Vagina (tissue), 2 donors: Measurements from ENCODE around the gene ZNF423. TPM values are rescaled to one million over a fixed set of nuclear protein-coding genes. Genes with fewer than 3 reads are reported as not detected.

ENCODE experiments used
- DNase-seq, 2 donors: peaks; one replicate each; pipeline ENCODE4 v3.0.0-alpha.2; 2017; ENCODE audit errors: extremely low spot score in 2 of 2
- H3K27ac ChIP-seq: fragments of 200-600 bp; sonication (generic); one replicate; pipeline ENCODE4 v1.5.1; 2019
- H3K27me3 ChIP-seq: fragments of 200-600 bp; sonication (generic); one replicate; pipeline ENCODE4 v1.5.1; 2019
- H3K36me3 ChIP-seq, 2 donors: fragments of 200-600 bp; sonication (generic); one replicate each; pipeline ENCODE4 v1.5.1; 2017 to 2019
- H3K4me1 ChIP-seq: fragments of 200-600 bp; sonication (generic); one replicate; pipeline ENCODE4 v1.5.1; 2019
- H3K4me3 ChIP-seq, 2 donors: fragments of 200-600 bp; sonication (generic); 1 replicate in 1 of 2; 2 replicates in 1 of 2; pipeline ENCODE4 v1.5.1; 2016 to 2019
- H3K9me3 ChIP-seq: fragments of 200-600 bp; sonication (generic); one replicate; pipeline ENCODE4 v1.5.1; 2019
- POLR2A ChIP-seq, 2 donors: fragments of 450-650 bp; IDR thresholded peaks; one replicate each; pipeline ENCODE4 v1.6.1; 2017; ENCODE audit warnings: antibody characterized with exemption in 2 of 2, mild to moderate bottlenecking in 2 of 2, moderate library complexity in 2 of 2
- POLR2AphosphoS5 ChIP-seq, 2 donors: sonication (generic); formaldehyde crosslinking; IDR thresholded peaks; one replicate each; pipeline ENCODE4 v1.9.0; 2017; ENCODE audit warnings: antibody characterized with exemption in 2 of 2, mild to moderate bottlenecking in 2 of 2, low read depth in 1 of 2; ENCODE audit not compliant: insufficient read depth in 1 of 2
- intact Hi-C: fragments of 100-400 bp; cut with DNase I; formaldehyde crosslinking; loops from one replicate; pipeline ENCODE4 v1.15.1; 2023
- total RNA-seq: library from RNA; depleted of rRNA; stranded (reverse); fragments of >200 nt; gene quantifications from one replicate; pipeline ENCODE4 v1.2.3, GENCODE V29; 2016
- TF ChIP-seq, protein P1 (sequence below), 3 experiments: fragments of 450-650 bp in 2 of 3; fragments of 200-600 bp in 1 of 3; sonication (generic) in 1 of 3; IDR thresholded peaks; one replicate each; pipeline ENCODE4 v1.5.1; 2017 to 2019; ENCODE audit warnings: antibody characterized with exemption in 3 of 3, mild to moderate bottlenecking in 2 of 3, moderate library complexity in 2 of 3

ZNF423 gene
- total RNA-seq, 1 donor from 2014 or later = 10.3 TPM

DNA sequence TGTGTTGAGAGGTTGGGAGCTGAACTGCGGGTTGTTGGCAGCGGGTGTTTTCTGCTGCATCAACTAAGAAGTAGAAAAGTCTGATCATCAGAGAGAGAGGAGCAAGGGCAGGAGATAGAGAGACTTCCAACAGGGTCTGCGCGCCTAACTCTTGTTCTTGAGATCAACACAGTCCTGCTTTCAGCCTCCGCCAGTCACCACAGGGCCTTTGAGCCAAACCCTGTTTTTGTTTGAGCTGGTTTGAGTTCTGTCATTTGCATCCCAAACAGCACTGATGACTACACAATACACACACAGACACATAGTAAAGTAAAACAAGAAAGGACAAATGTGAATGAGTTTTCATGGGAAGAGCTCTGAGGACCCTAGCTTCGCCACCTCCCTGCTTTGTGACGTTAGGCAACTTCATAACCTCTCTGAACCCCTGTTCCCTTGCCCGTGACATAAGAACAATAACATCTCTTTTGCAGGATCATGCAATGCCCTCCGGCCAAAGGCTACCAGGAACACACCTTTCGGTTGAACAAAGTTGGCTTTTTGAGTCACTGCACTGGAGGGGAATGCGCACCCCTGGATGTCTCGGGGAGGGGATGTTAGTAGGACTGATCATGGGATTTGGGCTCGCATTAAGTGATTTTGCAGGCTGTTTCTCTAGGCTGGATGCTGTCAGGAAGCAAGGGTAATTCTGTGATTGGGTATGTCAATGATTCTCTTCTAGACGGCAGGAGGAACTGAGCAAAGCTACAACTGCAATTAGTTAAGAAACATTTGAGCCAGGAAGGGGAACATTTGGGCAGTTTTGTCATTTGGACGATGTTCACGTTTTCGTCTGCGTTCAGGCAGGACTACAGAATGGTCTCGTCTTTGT, 390.0 kb downstream of the ZNF423 start:
- no peak overlapping the region for H3K4me3 ChIP-seq
- no peaks in the 10 kb centered on the region for H3K27me3 ChIP-seq
- peaks cover 7% of the 10 kb centered on the region for H3K4me1 ChIP-seq
- H3K36me3 ChIP-seq = no peaks in the 10 kb centered on the region
- H3K9me3 ChIP-seq = no peaks in the 10 kb centered on the region
- H3K27ac ChIP-seq = no peak overlapping the region
- peak in 1 of 2 donors; percentile 61 for DNase-seq
- intact Hi-C loops = no loop called here
- TF ChIP-seq POLR2A (IDR thresholded peaks at IDR 0.05) = no peak

DNA sequence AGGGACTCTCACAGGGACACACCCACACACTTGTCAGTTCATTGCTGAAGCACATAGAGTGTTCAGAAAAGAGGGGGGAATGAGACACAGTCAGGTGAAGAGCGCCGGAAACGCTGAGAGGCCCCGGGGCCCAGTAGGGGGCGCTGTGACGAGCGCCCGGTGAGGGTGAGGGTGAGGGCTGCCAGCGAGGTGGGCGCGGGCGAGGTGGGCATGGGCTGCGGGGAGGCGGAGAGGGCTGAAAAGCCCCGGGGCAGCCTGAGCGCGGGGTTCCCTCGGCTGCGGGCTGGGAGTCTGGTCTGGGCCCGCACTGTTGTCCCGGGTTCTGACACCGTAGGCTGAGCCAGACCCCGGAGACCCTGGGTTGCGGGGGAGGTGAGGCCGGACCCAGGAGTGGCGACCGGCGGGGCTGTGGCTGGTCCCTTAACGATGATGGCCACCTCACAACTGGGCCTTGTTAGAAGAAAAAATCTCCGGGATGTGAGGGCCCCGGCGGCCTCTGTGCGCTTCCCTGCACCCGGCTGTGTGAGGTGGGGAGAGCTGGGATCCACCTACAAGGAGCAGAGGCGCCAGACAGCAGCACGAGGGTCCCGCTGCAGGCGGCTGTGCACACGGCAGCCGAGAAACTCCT, 390.9 kb downstream of the ZNF423 start:
- intact Hi-C loops = no loop called here
- no peaks in the 10 kb centered on the region for H3K36me3 ChIP-seq
- TF ChIP-seq, protein P1, sequence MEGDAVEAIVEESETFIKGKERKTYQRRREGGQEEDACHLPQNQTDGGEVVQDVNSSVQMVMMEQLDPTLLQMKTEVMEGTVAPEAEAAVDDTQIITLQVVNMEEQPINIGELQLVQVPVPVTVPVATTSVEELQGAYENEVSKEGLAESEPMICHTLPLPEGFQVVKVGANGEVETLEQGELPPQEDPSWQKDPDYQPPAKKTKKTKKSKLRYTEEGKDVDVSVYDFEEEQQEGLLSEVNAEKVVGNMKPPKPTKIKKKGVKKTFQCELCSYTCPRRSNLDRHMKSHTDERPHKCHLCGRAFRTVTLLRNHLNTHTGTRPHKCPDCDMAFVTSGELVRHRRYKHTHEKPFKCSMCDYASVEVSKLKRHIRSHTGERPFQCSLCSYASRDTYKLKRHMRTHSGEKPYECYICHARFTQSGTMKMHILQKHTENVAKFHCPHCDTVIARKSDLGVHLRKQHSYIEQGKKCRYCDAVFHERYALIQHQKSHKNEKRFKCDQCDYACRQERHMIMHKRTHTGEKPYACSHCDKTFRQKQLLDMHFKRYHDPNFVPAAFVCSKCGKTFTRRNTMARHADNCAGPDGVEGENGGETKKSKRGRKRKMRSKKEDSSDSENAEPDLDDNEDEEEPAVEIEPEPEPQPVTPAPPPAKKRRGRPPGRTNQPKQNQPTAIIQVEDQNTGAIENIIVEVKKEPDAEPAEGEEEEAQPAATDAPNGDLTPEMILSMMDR (IDR thresholded peaks at IDR 0.05) = no peak
- TF ChIP-seq POLR2AphosphoS5 (IDR thresholded peaks at IDR 0.05; ENCODE audit: insufficient read depth in 1 of 2, low read depth in 1 of 2) (no peak), POLR2A (IDR thresholded peaks at IDR 0.05) (no peak)
- no peaks in the 10 kb centered on the region for H3K27me3 ChIP-seq
- no peak overlapping the region for H3K4me3 ChIP-seq
- peak in 1 of 2 donors; percentile 49 for DNase-seq
- H3K27ac ChIP-seq = no peak overlapping the region
- H3K9me3 ChIP-seq = no peaks in the 10 kb centered on the region
- peaks cover 7% of the 10 kb centered on the region for H3K4me1 ChIP-seq

DNA sequence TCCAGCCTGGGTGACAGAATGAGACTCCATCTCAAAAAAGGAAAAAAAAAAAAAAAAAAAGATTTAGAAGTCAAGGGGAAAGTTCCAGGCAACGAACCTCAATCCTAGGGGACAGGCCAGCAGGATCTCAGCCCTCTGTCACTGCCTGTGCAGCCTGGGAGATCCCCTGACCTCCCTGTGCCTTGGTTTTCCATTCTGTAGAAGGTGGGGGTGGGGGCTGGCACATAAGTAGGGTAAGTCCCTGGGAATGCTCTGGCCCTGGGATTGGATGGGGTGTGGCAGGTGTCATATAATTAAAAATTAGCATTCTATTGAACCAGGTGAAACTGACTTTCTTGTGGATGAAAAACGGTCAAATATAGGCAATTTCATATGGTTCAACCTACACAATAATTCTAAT, 391.8 kb downstream of the ZNF423 start:
- Histone ChIP-seq H3K27ac (no peak overlapping the region), H3K4me3 (no peak overlapping the region), H3K36me3 (no peaks in the 10 kb centered on the region), H3K27me3 (no peaks in the 10 kb centered on the region), H3K4me1 (peaks cover 7% of the 10 kb centered on the region), H3K9me3 (no peaks in the 10 kb centered on the region)
- DNase-seq = peak; percentile 7 to 77
- TF ChIP-seq, protein P1 (IDR thresholded peaks at IDR 0.05) = no peak
- no peak for TF ChIP-seq POLR2AphosphoS5 (IDR thresholded peaks at IDR 0.05; ENCODE audit: insufficient read depth in 1 of 2, low read depth in 1 of 2)
- no peak for TF ChIP-seq POLR2A (IDR thresholded peaks at IDR 0.05)
- intact Hi-C loops = no loop called here

DNA sequence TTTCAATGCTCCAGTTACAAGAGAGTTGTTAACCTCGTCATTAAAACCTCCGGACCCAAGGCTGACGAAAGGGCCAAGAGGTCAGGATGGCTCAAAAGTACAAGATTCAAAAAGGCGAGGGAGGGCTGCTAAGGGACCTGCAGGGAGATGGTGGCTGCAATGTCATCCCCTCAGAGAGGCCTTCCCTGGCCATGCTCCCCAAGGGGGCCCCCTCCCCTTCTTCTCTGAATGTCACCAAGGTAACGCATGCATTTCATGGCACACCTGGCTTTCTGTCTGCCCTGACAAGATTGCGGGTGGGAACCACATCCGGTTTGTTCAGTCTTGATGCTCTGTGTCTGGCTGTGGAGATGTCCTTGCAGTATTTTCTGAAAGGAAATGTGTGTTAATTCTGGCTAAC, 392.4 kb downstream of the ZNF423 start:
- peak in 1 of 2 donors; percentile 22 for DNase-seq
- intact Hi-C loops = no loop called here
- Histone ChIP-seq H3K4me1 (peaks cover 7% of the 10 kb centered on the region), H3K36me3 (no peaks in the 10 kb centered on the region), H3K4me3 (no peak overlapping the region), H3K27ac (no peak overlapping the region), H3K27me3 (no peaks in the 10 kb centered on the region), H3K9me3 (no peaks in the 10 kb centered on the region)
- TF ChIP-seq POLR2AphosphoS5 (IDR thresholded peaks at IDR 0.05; ENCODE audit: insufficient read depth in 1 of 2, low read depth in 1 of 2) = no peak
- TF ChIP-seq, protein P1 (IDR thresholded peaks at IDR 0.05) = no peak
- no peak for TF ChIP-seq POLR2A (IDR thresholded peaks at IDR 0.05)

DNA sequence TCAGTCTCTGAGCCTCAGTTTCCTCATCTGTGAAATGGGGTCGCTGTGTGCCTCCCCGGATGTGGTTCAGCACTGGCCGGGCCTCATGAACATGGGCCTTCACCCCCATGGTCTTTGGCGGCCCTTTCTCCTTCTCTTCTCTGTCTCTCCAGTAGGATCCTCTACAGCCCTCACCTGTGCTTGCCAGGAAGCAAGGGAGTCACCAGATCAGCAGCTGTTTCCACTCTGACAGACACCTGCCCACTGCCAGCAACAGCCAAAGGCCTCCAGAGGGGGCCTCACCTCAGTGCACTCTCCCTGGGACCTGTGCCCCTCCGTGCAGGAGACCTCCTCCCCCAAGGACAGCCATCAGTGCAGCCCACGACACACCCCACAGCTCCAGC, 392.9 kb downstream of the ZNF423 start:
- Histone ChIP-seq H3K36me3 (no peaks in the 10 kb centered on the region), H3K4me1 (peaks cover 7% of the 10 kb centered on the region), H3K9me3 (no peaks in the 10 kb centered on the region), H3K27ac (no peak overlapping the region), H3K27me3 (no peaks in the 10 kb centered on the region), H3K4me3 (no peak overlapping the region)
- DNase-seq = peak; percentile 71 to 90
- intact Hi-C loops = no loop called here
- TF ChIP-seq, protein P1 (IDR thresholded peaks at IDR 0.05) = no peak
- TF ChIP-seq POLR2A (IDR thresholded peaks at IDR 0.05) (no peak), POLR2AphosphoS5 (IDR thresholded peaks at IDR 0.05; ENCODE audit: insufficient read depth in 1 of 2, low read depth in 1 of 2) (no peak)
